Endothelial cell of umbilical vein (primary cell): ENCODE data around the gene SMAD3. TPM values are rescaled to one million over a fixed set of nuclear protein-coding genes. Genes with fewer than 3 reads are reported as not detected.

Experiments used
- BruUV-seq: library from RNA; stranded (reverse); fragments of 400-500 nt; replicated peaks from 2 replicates; lab custom pipeline; 2021; lab: Mats Ljungman, UMichigan
- CTCF ChIA-PET: fragments of 300-600, 350-600 bp; sonication (Branson Sonifier 250); formaldehyde crosslinking; loops from one replicate; lab custom pipeline; 2021; ENCODE audit warnings: antibody characterized with exemption, inconsistent platforms; lab: Charles Lee
- POLR2A ChIA-PET: fragments of 300-600, 350-600 bp; sonication (Branson Sonifier 250); formaldehyde crosslinking; loops from one replicate; lab custom pipeline; 2021; ENCODE audit warnings: antibody characterized with exemption, inconsistent platforms; lab: Charles Lee
- DNase-seq: peaks from one replicate; pipeline ENCODE4 v3.0.0-alpha.2; 2011; ENCODE audit warnings: low read depth, low spot score
- FAIRE-seq: peaks from 2 replicates; lab custom pipeline; 2011; peaks lifted over from hg19 to GRCh38; lab: Jason Lieb, UNC
- H2AFZ ChIP-seq: 2 replicates; pipeline ENCODE4 v1.6.0; 2012; ENCODE audit warnings: low read depth, low read length, control low read depth, inconsistent platforms
- H3K27ac ChIP-seq: 2 replicates; pipeline ENCODE4 v1.5.1; 2011; ENCODE audit warnings: low read depth, mild to moderate bottlenecking, control low read depth, low read length, moderate library complexity; ENCODE audit not compliant: insufficient read depth
- H3K27me3 ChIP-seq, 2 experiments: 2 replicates each; pipeline versions ENCODE4 v1.6.0 to v1.6.1; 2011; ENCODE audit warnings: low read length in 2 of 2, mixed read lengths in 1 of 2; ENCODE audit not compliant: control insufficient read depth in 2 of 2, insufficient read depth in 2 of 2
- H3K36me3 ChIP-seq, 2 experiments: 2 replicates in 1 of 2; 3 replicates in 1 of 2; pipeline ENCODE4 v1.5.1; 2011; ENCODE audit warnings: low read length in 2 of 2, mild to moderate bottlenecking in 1 of 2, moderate library complexity in 1 of 2; ENCODE audit not compliant: control insufficient read depth in 2 of 2, insufficient read depth in 2 of 2; ENCODE audit errors: extremely low read depth in 1 of 2
- H3K4me1 ChIP-seq: 3 replicates; pipeline ENCODE4 v1.5.1; 2011; ENCODE audit warnings: mild to moderate bottlenecking, low read length; ENCODE audit not compliant: control insufficient read depth, insufficient read depth; ENCODE audit errors: extremely low read depth
- H3K4me2 ChIP-seq: 2 replicates; pipeline ENCODE4 v1.6.1; 2011; ENCODE audit warnings: low read length, control low read depth, mixed read lengths; ENCODE audit not compliant: insufficient read depth
- H3K4me3 ChIP-seq, 3 experiments: fragments of 200-600 bp in 1 of 3; sonication (generic), shearing (Covaris generic) in 1 of 3; replicated peaks in 1 of 3; 2 replicates each; pipeline ENCODE4 v1.5.1; 2011 to 2016; ENCODE audit warnings: control low read depth in 3 of 3, low read length in 3 of 3, mild to moderate bottlenecking in 2 of 3, inconsistent platforms in 1 of 3, low read depth in 1 of 3, moderate library complexity in 1 of 3; ENCODE audit not compliant: insufficient read depth in 1 of 3
- H3K79me2 ChIP-seq: 2 replicates; pipeline ENCODE4 v1.6.0; 2012; ENCODE audit warnings: low read length, inconsistent platforms; ENCODE audit not compliant: control insufficient read depth, insufficient read depth
- H3K9ac ChIP-seq: replicated peaks from 2 replicates; pipeline ENCODE3; 2011; ENCODE audit warnings: low read length, control low read depth; ENCODE audit not compliant: insufficient read depth; ENCODE audit errors: extremely low read depth
- H3K9me1 ChIP-seq: replicated peaks from 3 replicates; pipeline ENCODE4 v1.6.0; 2011; ENCODE audit warnings: mild to moderate bottlenecking, low read length; ENCODE audit not compliant: control insufficient read depth, insufficient read depth; ENCODE audit errors: extremely low read depth
- H3K9me3 ChIP-seq: replicated peaks from 2 replicates; pipeline ENCODE4 v1.5.1; 2012; ENCODE audit warnings: low read length, inconsistent platforms; ENCODE audit not compliant: control insufficient read depth, insufficient read depth
- H4K20me1 ChIP-seq: replicated peaks from 2 replicates; pipeline ENCODE3; 2011; ENCODE audit warnings: mild to moderate bottlenecking, low read length; ENCODE audit not compliant: control insufficient read depth, insufficient read depth; ENCODE audit errors: extremely low read depth
- EZH2 ChIP-seq: IDR thresholded peaks from 2 replicates; pipeline ENCODE4 v1.6.1; 2012; ENCODE audit warnings: borderline replicate concordance, low read depth, mild to moderate bottlenecking, moderate library complexity, low read length, inconsistent platforms; ENCODE audit not compliant: severe bottlenecking
- FOS ChIP-seq: IDR thresholded peaks from 2 replicates; pipeline ENCODE4 v1.6.1; 2011; ENCODE audit warnings: mild to moderate bottlenecking, low read length, moderate library complexity, borderline replicate concordance; ENCODE audit not compliant: insufficient read depth
- GATA2 ChIP-seq: IDR thresholded peaks from 2 replicates; pipeline ENCODE4 v1.7.0; 2011; ENCODE audit warnings: low read depth, mild to moderate bottlenecking, moderate library complexity, mixed read lengths, low read length; ENCODE audit not compliant: insufficient read length, insufficient read depth
- JUN ChIP-seq: IDR thresholded peaks from 2 replicates; pipeline ENCODE4 v1.6.1; 2011; ENCODE audit warnings: borderline replicate concordance, low read depth; ENCODE audit not compliant: insufficient read length, insufficient read depth
- MYC ChIP-seq: IDR thresholded peaks from one replicate; pipeline ENCODE4 v1.6.1; 2011; ENCODE audit warnings: mild to moderate bottlenecking, low read depth, low read length
- POLR2A ChIP-seq: IDR thresholded peaks from 2 replicates; pipeline ENCODE4 v1.6.1; 2012; ENCODE audit warnings: low read depth, mild to moderate bottlenecking, control low read depth, low read length
- POLR2AphosphoS5 ChIP-seq: IDR thresholded peaks from 2 replicates; pipeline ENCODE4 v1.6.1; 2012; ENCODE audit warnings: low read depth, mild to moderate bottlenecking, control low read depth, low read length, moderate library complexity; ENCODE audit not compliant: insufficient read depth
- dilution Hi-C: fragments of 300-500 bp; cut with MboI; formaldehyde crosslinking; loops from one replicate; pipeline ENCODE4 v1.15.0; 2019; ENCODE audit warnings: low sequenced_read_pairs; ENCODE audit not compliant: extremely low pct_ligation_motif_present
- intact Hi-C: fragments of 100-400 bp; cut with micrococcal nuclease; formaldehyde crosslinking; loops from one replicate; pipeline ENCODE4 v1.10.0; 2022
- polyA plus RNA-seq, 4 experiments: library from polyadenylated mRNA; depleted of rRNA in 3 of 4; stranded (reverse) in 3 of 4; unstranded in 1 of 4; fragments of >200 nt; gene quantifications; 2 replicates each; pipeline versions ENCODE4 v1.2.1 to v1.2.3, GENCODE V29; 2011 to 2012; ENCODE audit warnings: missing spikeins in 1 of 4
- total RNA-seq: library from RNA; stranded (reverse); gene quantifications from 2 replicates; pipeline ENCODE4 v1.2.3, GENCODE V29; 2021
- TF ChIP-seq, protein P1 (sequence below): IDR thresholded peaks from 2 replicates; pipeline ENCODE4 v1.6.1; 2011; ENCODE audit not compliant: insufficient read depth, insufficient read length
- TF ChIP-seq, protein P2 (sequence below), 2 donors: IDR thresholded peaks; 1 replicate in 1 of 2; 2 replicates in 1 of 2; pipeline ENCODE4 v1.5.1; 2011; ENCODE audit warnings: low read length in 2 of 2, mild to moderate bottlenecking in 2 of 2, moderate library complexity in 2 of 2, control low read depth in 1 of 2, inconsistent platforms in 1 of 2, low read depth in 1 of 2; ENCODE audit not compliant: insufficient read depth in 1 of 2; ENCODE audit errors: extremely low read depth in 1 of 2

Gene SMAD3
- total and polyA plus RNA-seq, 2 donors (not counting 3 experiments of a cell fraction or from before 2014, with no cell fraction given): 56.4 to 88.2 TPM

DNA sequence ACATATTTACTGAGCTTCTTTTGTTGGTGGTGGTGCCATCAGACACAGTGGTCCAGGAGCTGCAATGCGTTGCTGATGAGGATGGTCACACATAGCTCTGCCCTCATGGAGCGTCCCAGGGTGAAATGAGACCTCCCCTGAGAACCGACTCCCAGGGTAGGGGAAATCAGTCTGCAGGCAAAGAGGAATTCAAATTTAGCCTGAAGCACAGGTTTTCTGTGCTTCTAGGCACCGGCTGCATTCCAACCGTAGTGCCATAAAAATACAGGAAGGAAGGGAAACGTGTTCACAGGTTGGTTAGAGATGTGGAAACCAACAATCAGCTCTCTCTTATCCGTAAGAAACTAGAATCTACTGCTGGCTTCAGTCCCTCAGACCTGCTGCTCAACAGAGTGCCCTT, 19.2 kb downstream of the SMAD3 start:
- Histone ChIP-seq H2AFZ (no peak overlapping the region), H3K9me1 (no peaks in the 10 kb centered on the region), H3K9me3 (no peaks in the 10 kb centered on the region), H3K36me3 (peaks cover 4 to 8% of the 10 kb centered on the region in 2 experiments), H3K4me2 (peak overlapping the region; percentile 16), H4K20me1 (peaks cover 4% of the 10 kb centered on the region), H3K27me3 (no peaks in the 10 kb centered on the region), H3K4me3 (no peak overlapping the region), H3K9ac (no peak overlapping the region), H3K27ac (peak overlapping the region; percentile 47), H3K79me2 (peaks cover 99% of the 10 kb centered on the region), H3K4me1 (peaks cover 85% of the 10 kb centered on the region)
- DNase-seq (no peak), FAIRE-seq (no peak)
- BruUV-seq: no TSS peak
- TF ChIP-seq JUN (no peak), MYC (no peak), GATA2 (no peak), POLR2A (no peak), FOS (no peak), POLR2AphosphoS5 (no peak), EZH2 (no peak)
- TF ChIP-seq, protein P1, sequence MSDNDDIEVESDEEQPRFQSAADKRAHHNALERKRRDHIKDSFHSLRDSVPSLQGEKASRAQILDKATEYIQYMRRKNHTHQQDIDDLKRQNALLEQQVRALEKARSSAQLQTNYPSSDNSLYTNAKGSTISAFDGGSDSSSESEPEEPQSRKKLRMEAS: no peak
- TF ChIP-seq, protein P2, sequence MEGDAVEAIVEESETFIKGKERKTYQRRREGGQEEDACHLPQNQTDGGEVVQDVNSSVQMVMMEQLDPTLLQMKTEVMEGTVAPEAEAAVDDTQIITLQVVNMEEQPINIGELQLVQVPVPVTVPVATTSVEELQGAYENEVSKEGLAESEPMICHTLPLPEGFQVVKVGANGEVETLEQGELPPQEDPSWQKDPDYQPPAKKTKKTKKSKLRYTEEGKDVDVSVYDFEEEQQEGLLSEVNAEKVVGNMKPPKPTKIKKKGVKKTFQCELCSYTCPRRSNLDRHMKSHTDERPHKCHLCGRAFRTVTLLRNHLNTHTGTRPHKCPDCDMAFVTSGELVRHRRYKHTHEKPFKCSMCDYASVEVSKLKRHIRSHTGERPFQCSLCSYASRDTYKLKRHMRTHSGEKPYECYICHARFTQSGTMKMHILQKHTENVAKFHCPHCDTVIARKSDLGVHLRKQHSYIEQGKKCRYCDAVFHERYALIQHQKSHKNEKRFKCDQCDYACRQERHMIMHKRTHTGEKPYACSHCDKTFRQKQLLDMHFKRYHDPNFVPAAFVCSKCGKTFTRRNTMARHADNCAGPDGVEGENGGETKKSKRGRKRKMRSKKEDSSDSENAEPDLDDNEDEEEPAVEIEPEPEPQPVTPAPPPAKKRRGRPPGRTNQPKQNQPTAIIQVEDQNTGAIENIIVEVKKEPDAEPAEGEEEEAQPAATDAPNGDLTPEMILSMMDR (IDR thresholded peaks at IDR 0.05; ENCODE audit: extremely low read depth in 1 of 2, insufficient read depth in 1 of 2, low read depth in 1 of 2, low read length in 2 of 2): no peak
- POLR2A ChIA-PET: no interaction called here
- intact Hi-C loops: no loop called here
- CTCF ChIA-PET: interaction anchor here (1.1 to 1.8 kb wide), 3 partner anchors 8 to 58 kb away, joined by 4 to 8 read pairs (median 5); no protein-coding TSS in a partner anchor
- dilution Hi-C loops: no loop called here
